GM13977 (cell line): ENCODE results near the gene AGAP5.
"Not testable (repeated sequence)": the region's sequence is repeated elsewhere in the genome, so short reads cannot be mapped to it uniquely, and the experiment has no call there.

Experiments used
- DNase-seq: peaks from one replicate; pipeline ENCODE4 v3.0.0; 2012; ENCODE audit warnings: low spot score
- in situ Hi-C: fragments of 300-500 bp; cut with MboI; formaldehyde crosslinking; loops from one replicate; pipeline ENCODE4 v1.12.0; 2022; ENCODE audit warnings: low sequenced_read_pairs, low pct_unique_long_range_greater_than_20kb, mixed read lengths, inconsistent platforms; ENCODE audit not compliant: unreplicated experiment

The AGAP5 gene

DNA sequence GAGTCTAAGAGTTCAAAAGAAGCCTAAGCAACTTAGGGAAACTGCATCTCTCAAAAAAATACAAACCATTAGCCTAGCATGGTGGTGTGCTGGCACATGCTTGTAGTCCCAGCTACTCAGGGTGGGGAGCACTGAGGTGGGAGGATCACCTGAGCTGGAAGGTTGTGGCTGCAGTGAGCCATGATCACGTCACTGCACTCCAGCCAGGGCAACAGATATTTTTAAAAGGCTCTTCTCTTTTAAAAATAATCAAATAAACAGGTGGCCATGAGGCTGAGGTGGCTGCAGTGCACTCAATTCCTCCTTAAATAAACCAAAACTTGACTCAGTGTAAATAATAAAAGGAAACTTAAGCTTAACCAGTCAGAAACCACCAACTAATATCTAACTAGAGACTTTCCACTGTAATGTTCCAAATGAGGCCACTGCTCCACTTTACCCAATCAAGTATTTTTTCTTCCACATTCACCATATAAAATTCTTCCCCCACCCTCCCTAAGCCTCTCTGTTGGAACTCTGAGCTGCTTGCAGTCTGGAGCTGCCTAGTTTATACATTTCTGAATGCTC, 7.7 kb upstream of the AGAP5 start:
- DNase-seq, in situ Hi-C loops: not testable (repeated sequence)

DNA sequence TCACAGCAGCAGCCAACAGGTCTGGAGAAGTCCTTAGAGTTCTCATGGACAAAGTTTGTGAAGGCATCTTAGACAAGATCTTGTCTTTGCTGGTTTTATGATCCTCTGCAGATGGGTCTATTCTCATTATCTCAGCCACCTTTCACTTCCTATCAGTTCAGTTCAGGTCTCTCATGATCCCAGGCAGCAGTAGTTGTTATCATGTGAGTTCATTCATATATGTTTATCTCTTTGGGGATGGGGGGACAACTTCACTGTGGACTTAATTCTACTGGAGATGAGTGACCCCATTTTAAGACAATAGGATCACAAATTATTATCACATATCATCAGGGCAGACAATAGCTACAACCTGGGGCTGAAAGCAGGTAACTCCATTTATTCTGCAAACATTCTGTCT, 6.0 kb upstream of the AGAP5 start:
- DNase-seq, in situ Hi-C loops: not testable (repeated sequence)

DNA sequence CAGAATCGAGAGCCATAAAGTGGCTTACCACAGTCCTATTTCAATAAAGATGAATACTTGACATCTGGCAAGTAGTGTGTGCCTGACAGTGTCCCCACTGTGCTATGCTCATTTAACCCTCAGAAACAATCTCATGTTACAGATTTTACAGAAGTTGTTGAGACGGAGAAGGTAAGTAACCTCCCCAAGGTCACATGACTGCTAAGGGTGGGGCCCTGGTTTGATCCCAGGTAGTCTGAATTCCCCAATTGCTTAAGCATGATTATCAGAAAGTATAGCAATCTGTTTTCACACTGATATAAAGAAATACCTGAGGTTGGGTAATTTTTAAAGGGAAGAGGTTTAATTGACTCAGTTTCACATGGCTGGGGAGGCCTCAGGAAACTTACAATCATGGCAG, 910 bp upstream of the AGAP5 start:
- DNase-seq, in situ Hi-C loops: not testable (repeated sequence)

DNA sequence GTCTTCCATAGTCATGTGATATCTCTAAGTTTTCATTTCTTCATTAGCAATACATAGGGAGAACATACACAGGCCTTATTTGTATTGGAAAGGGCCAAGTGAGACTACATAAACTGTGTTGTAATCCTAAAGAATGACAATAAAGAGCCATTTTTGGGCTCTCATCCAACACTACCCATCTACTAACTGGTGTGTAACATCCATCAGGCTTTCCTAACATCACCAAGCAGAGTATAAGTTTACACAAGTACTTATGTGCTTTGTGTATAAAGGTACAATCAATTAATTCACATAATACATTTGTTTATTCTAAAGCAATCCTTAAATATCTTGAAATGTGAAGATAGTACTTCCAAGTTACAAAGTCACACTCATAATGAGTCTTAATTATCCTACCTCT, 2.6 kb downstream of the AGAP5 start:
- in situ Hi-C loops = not testable (repeated sequence)

GRCh38 chr10:73690755-73691154, 7.2 kb downstream of the AGAP5 start:
- DNase-seq, in situ Hi-C loops: not testable (repeated sequence)

More for the DNA sequence above, 2.6 kb downstream of the AGAP5 start:
- not testable (repeated sequence) for DNase-seq

DNA sequence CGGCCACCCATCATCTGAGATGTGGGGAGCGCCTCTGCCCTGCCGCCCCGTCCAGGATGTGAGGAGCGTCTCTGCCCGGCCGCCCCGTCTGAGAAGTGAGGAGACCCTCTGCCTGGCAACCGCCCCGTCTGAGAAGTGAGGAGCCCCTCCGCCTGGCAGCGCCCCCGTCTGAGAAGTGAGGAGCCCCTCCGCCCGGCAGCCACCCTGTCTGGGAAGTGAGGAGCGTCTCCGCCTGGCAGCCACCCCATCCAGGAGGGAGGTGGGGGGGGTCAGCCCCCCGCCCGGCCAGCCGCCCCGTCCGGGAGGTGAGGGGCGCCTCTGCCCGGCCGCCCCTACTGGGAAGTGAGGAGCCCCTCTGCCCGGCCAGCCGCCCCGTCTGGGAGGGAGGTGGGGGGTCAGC, 8.3 kb downstream of the AGAP5 start:
- in situ Hi-C loops, DNase-seq: not testable (repeated sequence)

GRCh38 chr10:73687641-73688040, 10.3 kb downstream of the AGAP5 start:
- DNase-seq, in situ Hi-C loops: not testable (repeated sequence)

DNA sequence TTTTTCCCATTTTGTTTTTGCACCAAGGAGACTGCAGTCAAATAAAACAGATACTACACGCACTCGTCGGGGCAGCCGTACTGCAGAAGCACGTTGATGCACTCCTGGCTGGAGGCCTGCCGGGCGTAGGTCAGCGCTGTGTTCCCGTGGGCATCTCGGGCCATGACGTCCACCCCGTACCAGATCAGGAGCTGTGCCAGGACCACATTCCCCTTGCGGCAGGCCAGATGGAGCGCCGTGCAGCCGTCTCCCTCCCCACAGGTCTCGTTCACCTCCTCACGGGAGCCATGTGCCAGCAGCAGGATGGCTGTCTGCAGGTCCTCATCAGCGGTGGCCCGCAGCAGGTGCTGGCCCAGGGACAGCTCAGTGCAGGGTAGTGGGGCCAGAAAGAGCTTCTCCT, 23.4 kb downstream of the AGAP5 start:
- in situ Hi-C loops, DNase-seq: not testable (repeated sequence)

GRCh38 chr10:73668378-73668777, 29.5 kb downstream of the AGAP5 start:
- in situ Hi-C loops, DNase-seq: not testable (repeated sequence)

GRCh38 chr10:73666153-73666809, 31.6 kb downstream of the AGAP5 start:
- in situ Hi-C loops, DNase-seq: not testable (repeated sequence)

- in situ Hi-C loops, DNase-seq: not testable (repeated sequence)
Measured at GRCh38 chr10:73665581-73665980, 32.3 kb downstream of the AGAP5 start.

DNA sequence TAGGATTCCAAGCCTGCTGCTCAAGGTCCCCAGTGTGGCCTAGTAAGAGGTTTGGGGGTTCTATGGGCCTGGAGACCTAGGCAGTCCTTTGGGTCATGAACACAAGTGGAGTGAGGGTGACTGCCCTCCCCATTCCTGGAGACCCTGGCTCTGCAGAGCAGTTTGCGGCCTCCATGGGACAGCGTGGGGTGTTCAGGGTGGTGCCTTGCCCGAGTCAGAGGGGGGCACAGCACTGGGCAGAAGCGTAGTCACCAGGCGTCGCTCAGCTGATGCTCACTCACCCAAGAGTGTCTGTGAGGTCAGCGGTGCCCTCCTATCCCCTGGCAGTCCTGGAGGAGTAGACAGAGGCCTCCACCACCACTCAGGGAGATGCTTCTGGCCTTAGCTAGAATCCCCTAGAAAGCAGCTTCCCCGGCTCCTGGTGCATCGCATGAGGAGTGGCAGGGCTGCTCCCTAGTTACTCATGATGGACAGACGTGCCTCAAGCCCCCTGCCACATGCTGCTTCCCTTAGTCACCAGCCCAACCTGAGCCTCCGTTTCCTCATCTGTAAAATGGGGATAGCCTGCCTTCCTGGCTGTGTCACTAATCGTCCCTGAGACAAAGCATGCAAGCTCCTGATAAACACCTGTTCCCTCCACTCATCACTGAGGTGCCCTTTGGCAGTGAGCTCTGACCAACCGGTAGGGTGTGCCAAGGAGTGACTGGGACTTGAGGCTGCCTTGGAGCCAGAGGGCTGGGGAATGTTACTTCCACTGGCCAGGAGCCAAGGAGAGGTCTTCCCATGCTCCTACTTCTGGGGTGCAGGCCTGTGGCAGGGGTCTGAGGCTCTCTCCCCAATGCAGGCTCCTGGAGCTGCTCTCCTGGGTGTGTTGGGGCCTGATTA, 33.5 kb downstream of the AGAP5 start:
- in situ Hi-C loops = not testable (repeated sequence)

DNA sequence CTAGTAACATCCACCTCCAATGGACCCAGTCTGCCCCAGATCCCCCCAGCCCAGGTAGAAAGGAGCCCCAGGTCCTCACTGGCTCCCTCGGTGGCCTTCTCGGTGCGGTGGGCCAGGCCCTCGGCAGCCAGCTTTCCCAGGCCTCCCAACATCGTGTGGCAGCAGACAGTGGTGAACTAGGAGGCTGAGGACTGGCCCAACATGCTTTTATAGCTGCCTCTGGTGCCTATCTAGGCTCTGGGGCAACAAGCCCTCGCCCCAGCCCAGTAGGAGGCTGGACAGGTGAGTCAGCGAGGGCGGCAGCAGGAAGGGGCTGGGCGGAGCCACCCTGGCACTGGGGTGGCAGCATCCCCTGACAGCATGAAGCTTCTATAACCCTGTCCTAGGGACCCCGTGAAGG, 34.3 kb downstream of the AGAP5 start:
- in situ Hi-C loops, DNase-seq: not testable (repeated sequence)

More for the DNA sequence above, 33.5 kb downstream of the AGAP5 start:
- not testable (repeated sequence) for DNase-seq

DNA sequence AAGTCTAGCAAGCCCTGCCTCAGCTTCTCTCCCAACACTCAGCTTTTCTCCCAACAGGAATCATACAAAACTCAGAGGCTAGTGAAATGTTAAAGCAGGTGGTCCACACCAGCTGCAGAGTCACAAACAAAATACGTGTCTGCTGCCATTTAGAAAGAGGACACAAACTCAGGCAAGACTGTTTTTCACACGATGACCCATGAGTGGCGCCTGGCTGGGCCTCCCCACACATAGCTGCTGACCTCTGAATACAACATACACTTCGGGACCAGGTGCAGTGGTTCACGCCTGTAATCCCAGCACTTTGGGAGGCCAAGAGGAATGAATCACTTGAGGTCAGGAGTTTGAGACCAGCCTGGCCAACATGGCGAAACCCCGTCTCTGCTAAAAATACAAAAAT, 35.2 kb downstream of the AGAP5 start:
- in situ Hi-C loops, DNase-seq: not testable (repeated sequence)
